HCT116 (cell line): Measurements from ENCODE around the gene SUN5.
"Not testable (repeated sequence)": the region's sequence is repeated elsewhere in the genome, so short reads cannot be mapped to it uniquely, and the experiment has no call there.

Experiments
- CTCF ChIP-seq, 3 experiments: fragments of 200-600 bp in 1 of 3; sonication (generic) in 1 of 3; IDR thresholded peaks in 2 of 3; conservative IDR thresholded peaks in 1 of 3; 2 replicates each; pipeline ENCODE4 v1.5.1; 2012 to 2017; ENCODE audit warnings: low read depth in 2 of 3, low read length in 2 of 3, antibody characterized with exemption in 1 of 3, borderline replicate concordance in 1 of 3, control low read depth in 1 of 3, mild to moderate bottlenecking in 1 of 3, mixed read lengths in 1 of 3, mixed run types in 1 of 3, moderate library complexity in 1 of 3; ENCODE audit not compliant: insufficient read depth in 1 of 3
- EZH2 ChIP-seq: fragments of 200-600 bp; sonication (generic); IDR thresholded peaks from 2 replicates; pipeline ENCODE4 v1.6.1; 2017; ENCODE audit warnings: antibody characterized with exemption, mixed run types
- POLR2A ChIP-seq: IDR thresholded peaks from 2 replicates; pipeline ENCODE4 v1.7.0; 2011; ENCODE audit warnings: borderline replicate concordance; ENCODE audit not compliant: insufficient read depth, insufficient read length; ENCODE audit errors: extremely low read depth
- POLR2AphosphoS5 ChIP-seq: IDR thresholded peaks from 2 replicates; pipeline ENCODE4 v1.6.1; 2011; ENCODE audit warnings: mild to moderate bottlenecking, low read depth, low read length, moderate library complexity
- RAD21 ChIP-seq: IDR thresholded peaks from 2 replicates; pipeline ENCODE4 v1.6.1; 2012; ENCODE audit warnings: low read depth, mild to moderate bottlenecking
- ZFX ChIP-seq: fragments of 450-650 bp; IDR thresholded peaks from 2 replicates; pipeline ENCODE4 v1.6.1; 2017
- TF ChIP-seq, protein P1 (sequence below): IDR thresholded peaks from 2 replicates; pipeline ENCODE4 v1.6.1; 2012; ENCODE audit warnings: low read depth
- TF ChIP-seq, protein P2 (sequence below): IDR thresholded peaks from 2 replicates; pipeline ENCODE4 v1.6.1; 2012

DNA sequence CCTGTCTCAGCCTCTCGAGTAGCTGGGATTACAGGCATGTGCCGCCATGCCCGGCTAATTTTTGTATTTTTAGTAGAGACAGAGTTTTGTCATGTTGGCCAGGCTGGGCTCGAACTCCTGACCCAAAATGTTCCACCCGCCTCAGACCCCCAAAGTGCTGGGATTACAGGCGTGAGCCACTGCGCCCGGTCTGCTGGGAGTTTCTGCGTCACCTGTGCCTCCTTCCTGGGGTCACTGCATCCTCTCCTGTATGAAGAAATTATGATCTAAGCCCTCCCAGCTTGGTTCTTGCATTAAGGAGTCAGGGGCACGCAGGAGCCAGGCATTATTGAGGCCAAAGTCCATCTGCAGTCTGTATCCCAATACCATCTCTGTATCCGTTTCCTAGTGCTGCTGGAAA is 41.6 kb downstream of the SUN5 start:
- TF ChIP-seq CTCF (IDR thresholded peaks at IDR 0.05 in 2 of 3, conservative IDR thresholded peaks at IDR 0.05 in 1 of 3; ENCODE audit: borderline replicate concordance in 1 of 3, insufficient read depth in 1 of 3, low read depth in 2 of 3, low read length in 2 of 3); POLR2AphosphoS5; ZFX; RAD21; POLR2A; EZH2: not testable (repeated sequence)
- TF ChIP-seq, protein P1, sequence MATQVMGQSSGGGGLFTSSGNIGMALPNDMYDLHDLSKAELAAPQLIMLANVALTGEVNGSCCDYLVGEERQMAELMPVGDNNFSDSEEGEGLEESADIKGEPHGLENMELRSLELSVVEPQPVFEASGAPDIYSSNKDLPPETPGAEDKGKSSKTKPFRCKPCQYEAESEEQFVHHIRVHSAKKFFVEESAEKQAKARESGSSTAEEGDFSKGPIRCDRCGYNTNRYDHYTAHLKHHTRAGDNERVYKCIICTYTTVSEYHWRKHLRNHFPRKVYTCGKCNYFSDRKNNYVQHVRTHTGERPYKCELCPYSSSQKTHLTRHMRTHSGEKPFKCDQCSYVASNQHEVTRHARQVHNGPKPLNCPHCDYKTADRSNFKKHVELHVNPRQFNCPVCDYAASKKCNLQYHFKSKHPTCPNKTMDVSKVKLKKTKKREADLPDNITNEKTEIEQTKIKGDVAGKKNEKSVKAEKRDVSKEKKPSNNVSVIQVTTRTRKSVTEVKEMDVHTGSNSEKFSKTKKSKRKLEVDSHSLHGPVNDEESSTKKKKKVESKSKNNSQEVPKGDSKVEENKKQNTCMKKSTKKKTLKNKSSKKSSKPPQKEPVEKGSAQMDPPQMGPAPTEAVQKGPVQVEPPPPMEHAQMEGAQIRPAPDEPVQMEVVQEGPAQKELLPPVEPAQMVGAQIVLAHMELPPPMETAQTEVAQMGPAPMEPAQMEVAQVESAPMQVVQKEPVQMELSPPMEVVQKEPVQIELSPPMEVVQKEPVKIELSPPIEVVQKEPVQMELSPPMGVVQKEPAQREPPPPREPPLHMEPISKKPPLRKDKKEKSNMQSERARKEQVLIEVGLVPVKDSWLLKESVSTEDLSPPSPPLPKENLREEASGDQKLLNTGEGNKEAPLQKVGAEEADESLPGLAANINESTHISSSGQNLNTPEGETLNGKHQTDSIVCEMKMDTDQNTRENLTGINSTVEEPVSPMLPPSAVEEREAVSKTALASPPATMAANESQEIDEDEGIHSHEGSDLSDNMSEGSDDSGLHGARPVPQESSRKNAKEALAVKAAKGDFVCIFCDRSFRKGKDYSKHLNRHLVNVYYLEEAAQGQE, result not testable (repeated sequence)
- TF ChIP-seq, protein P2, sequence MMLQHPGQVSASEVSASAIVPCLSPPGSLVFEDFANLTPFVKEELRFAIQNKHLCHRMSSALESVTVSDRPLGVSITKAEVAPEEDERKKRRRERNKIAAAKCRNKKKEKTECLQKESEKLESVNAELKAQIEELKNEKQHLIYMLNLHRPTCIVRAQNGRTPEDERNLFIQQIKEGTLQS, result not testable (repeated sequence)
